Loucy (cell line): ENCODE measurements around the gene DLGAP1.

Source experiments
- H2AFZ ChIP-seq: fragments of 200-600 bp; sonication (generic); 2 replicates; pipeline ENCODE4 v1.6.0; 2016; ENCODE audit warnings: antibody characterized with exemption, mild to moderate bottlenecking, low read length, moderate library complexity
- H3F3A ChIP-seq: fragments of 200-600 bp; 2 replicates; pipeline ENCODE4 v1.6.0; 2016; ENCODE audit warnings: antibody characterized with exemption, low read depth, mild to moderate bottlenecking
- H3K27me3 ChIP-seq: fragments of 200-600 bp; sonication (generic); 2 replicates; pipeline ENCODE4 v1.6.1; 2014; ENCODE audit warnings: low read length, mild to moderate bottlenecking; ENCODE audit not compliant: insufficient read depth, poor library complexity, severe bottlenecking
- H3K36me3 ChIP-seq: fragments of 200-600 bp; sonication (generic); 2 replicates; pipeline ENCODE4 v1.6.1; 2016; ENCODE audit warnings: low read length; ENCODE audit not compliant: insufficient read depth
- H3K4me1 ChIP-seq: fragments of 200-600 bp; sonication (generic); 2 replicates; pipeline ENCODE4 v1.5.1; 2014; ENCODE audit warnings: low read length, mild to moderate bottlenecking; ENCODE audit not compliant: insufficient read depth, poor library complexity, severe bottlenecking
- H3K4me2 ChIP-seq: fragments of 200-600 bp; sonication (generic); 2 replicates; pipeline ENCODE4 v1.6.0; 2014; ENCODE audit warnings: antibody characterized with exemption, low read length, low read depth, mild to moderate bottlenecking; ENCODE audit not compliant: poor library complexity, severe bottlenecking
- H3K4me3 ChIP-seq: fragments of 200-600 bp; sonication (generic); 2 replicates; pipeline ENCODE4 v1.5.1; 2014; ENCODE audit warnings: low read length, mild to moderate bottlenecking, mixed read lengths; ENCODE audit not compliant: poor library complexity, severe bottlenecking
- H3K79me2 ChIP-seq: fragments of 200-600 bp; sonication (generic); 2 replicates; pipeline ENCODE4 v1.6.1; 2014; ENCODE audit warnings: low read length; ENCODE audit not compliant: insufficient read depth
- H3K9ac ChIP-seq: fragments of 200-600 bp; sonication (generic); 2 replicates; pipeline ENCODE4 v1.6.0; 2014; ENCODE audit warnings: mild to moderate bottlenecking, low read depth, low read length, moderate library complexity; ENCODE audit not compliant: poor library complexity, severe bottlenecking
- H3K9me2 ChIP-seq: fragments of 200-600 bp; sonication (generic); replicated peaks from 2 replicates; pipeline ENCODE4 v1.6.1; 2016; ENCODE audit warnings: low read depth, low read length, mixed read lengths
- H3K9me3 ChIP-seq: fragments of 200-600 bp; sonication (generic); 2 replicates; pipeline ENCODE4 v1.6.1; 2014; ENCODE audit warnings: mild to moderate bottlenecking, antibody characterized with exemption, low read length, low read depth; ENCODE audit not compliant: insufficient read depth
- H4K20me1 ChIP-seq: fragments of 200-600 bp; sonication (generic); 2 replicates; pipeline ENCODE4 v1.6.0; 2014; ENCODE audit warnings: antibody characterized with exemption, low read length, mild to moderate bottlenecking; ENCODE audit not compliant: insufficient read depth, poor library complexity, severe bottlenecking
- EZH2phosphoT487 ChIP-seq: fragments of 200-600 bp; IDR thresholded peaks from 2 replicates; pipeline ENCODE4 v1.6.1; 2018; ENCODE audit warnings: antibody characterized with exemption, mild to moderate bottlenecking, moderate library complexity, borderline replicate concordance
- TF ChIP-seq, protein P1 (sequence below): fragments of 200-600 bp; sonication (generic); conservative IDR thresholded peaks from 2 replicates; pipeline ENCODE4 v1.5.1; 2014; ENCODE audit warnings: mild to moderate bottlenecking, antibody characterized with exemption, low read length

Gene DLGAP1

DNA sequence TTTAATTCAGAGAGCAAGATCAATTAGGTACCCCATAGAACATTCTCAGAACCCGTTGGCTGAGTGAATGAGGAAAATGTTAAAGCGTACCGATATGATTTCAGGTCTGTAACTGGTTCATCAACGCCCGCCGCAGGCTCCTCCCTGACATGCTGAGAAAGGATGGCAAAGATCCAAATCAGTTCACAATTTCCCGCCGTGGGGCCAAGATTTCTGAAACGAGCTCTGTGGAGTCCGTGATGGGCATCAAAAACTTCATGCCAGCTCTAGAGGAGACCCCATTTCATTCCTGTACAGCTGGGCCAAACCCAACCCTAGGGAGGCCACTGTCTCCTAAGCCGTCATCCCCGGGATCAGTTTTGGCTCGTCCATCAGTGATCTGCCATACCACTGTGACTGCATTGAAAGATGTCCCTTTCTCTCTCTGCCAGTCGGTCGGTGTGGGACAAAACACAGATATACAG is 997.8 kb downstream of the DLGAP1 start:
- TF ChIP-seq, protein P1, sequence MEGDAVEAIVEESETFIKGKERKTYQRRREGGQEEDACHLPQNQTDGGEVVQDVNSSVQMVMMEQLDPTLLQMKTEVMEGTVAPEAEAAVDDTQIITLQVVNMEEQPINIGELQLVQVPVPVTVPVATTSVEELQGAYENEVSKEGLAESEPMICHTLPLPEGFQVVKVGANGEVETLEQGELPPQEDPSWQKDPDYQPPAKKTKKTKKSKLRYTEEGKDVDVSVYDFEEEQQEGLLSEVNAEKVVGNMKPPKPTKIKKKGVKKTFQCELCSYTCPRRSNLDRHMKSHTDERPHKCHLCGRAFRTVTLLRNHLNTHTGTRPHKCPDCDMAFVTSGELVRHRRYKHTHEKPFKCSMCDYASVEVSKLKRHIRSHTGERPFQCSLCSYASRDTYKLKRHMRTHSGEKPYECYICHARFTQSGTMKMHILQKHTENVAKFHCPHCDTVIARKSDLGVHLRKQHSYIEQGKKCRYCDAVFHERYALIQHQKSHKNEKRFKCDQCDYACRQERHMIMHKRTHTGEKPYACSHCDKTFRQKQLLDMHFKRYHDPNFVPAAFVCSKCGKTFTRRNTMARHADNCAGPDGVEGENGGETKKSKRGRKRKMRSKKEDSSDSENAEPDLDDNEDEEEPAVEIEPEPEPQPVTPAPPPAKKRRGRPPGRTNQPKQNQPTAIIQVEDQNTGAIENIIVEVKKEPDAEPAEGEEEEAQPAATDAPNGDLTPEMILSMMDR, result no peak
- no peak for TF ChIP-seq EZH2phosphoT487
- H3K79me2 ChIP-seq, result peaks cover 75% of the 10 kb centered on the region
- H3K36me3 ChIP-seq, result peaks cover 43% of the 10 kb centered on the region
- no peak overlapping the region for H3K4me2 ChIP-seq
- peaks cover 51% of the 10 kb centered on the region for H3K4me1 ChIP-seq
- peaks cover 44% of the 10 kb centered on the region for H4K20me1 ChIP-seq
- 0 out of 2 replicates have a peak, but pooled peaks cover 8% of the 10 kb centered on the region for H3K9me3 ChIP-seq
- no peak overlapping the region for H3K9ac ChIP-seq
- H2AFZ ChIP-seq, result no peak overlapping the region
- H3F3A ChIP-seq, result no peaks in the 10 kb centered on the region
- no peaks in the 10 kb centered on the region for H3K9me2 ChIP-seq
- no peak overlapping the region for H3K4me3 ChIP-seq
- no peaks in the 10 kb centered on the region for H3K27me3 ChIP-seq

DNA sequence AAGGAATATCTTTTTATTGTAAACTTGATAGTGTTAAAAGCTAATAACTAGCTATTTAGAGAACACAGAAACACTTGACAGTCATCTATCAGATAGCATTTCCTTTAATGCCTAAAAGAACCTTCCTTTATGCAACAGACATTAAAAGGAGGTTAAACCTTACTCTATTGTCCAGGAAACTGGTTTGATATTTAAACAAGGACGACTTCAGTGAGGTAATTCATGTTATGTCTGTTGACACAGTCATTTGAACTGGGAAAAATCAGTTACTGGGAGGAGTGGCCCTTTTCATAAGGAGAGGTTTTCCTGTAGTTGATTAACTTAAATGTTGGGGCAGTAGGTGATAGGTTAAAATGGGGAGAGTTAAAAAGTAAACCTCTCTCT is 998.4 kb downstream of the DLGAP1 start:
- peaks cover 51% of the 10 kb centered on the region for H3K4me1 ChIP-seq

DNA sequence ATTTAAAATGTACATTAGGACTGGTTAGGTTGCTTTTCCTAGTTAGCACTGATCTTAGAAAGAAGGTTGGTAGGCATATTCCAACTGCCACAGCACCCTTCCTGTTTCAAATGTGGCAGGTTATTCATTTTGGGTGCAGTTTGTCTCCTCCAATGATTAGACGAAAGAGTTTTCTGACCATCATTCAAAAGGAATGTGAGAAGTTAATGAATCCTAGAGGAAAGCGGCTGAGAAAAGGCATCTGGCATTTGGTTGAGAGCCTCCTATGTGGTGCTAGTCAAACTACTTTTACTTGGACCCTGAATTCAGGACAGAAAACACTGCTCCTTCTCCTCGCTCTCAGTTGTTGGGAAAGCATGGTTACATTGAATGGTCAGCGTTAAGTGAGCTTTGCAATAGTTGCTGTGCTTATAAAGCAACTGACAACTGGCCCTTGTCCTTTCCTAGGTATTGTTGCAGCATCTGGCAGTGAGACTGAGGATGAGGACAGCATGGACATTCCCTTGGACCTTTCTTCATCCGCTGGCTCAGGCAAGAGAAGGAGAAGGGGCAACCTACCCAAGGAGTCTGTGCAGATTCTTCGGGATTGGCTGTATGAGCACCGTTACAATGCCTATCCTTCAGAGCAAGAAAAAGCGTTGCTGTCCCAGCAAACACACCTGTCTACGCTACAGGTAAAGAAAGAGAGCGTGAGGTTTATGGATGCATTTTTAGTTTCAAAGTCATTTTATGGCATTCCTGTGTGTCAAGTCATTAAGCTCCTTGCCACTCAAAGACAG is 999.0 kb downstream of the DLGAP1 start:
- Histone ChIP-seq H3K9me2 (no peaks in the 10 kb centered on the region), H3K27me3 (no peaks in the 10 kb centered on the region), H3K9me3 (no peaks in the 10 kb centered on the region), H3F3A (no peaks in the 10 kb centered on the region), H2AFZ (no peak overlapping the region), H3K9ac (peak overlapping the region; percentile 95), H3K79me2 (peaks cover 87% of the 10 kb centered on the region), H3K36me3 (peaks cover 38% of the 10 kb centered on the region), H4K20me1 (peaks cover 44% of the 10 kb centered on the region), H3K4me2 (peak overlapping the region; percentile 95), H3K4me3 (peak overlapping the region; percentile 92), H3K4me1 (peaks cover 51% of the 10 kb centered on the region)
- no peak for TF ChIP-seq EZH2phosphoT487
- TF ChIP-seq, protein P1, result no peak

More for the DNA sequence above, 998.4 kb downstream of the DLGAP1 start:
- Histone ChIP-seq H3K9me2 (no peaks in the 10 kb centered on the region), H2AFZ (no peak overlapping the region), H3K27me3 (no peaks in the 10 kb centered on the region), H3K9ac (no peak overlapping the region), H3K4me3 (no peak overlapping the region), H4K20me1 (peaks cover 44% of the 10 kb centered on the region), H3K4me2 (peak overlapping the region; percentile 95), H3K79me2 (peaks cover 81% of the 10 kb centered on the region), H3K9me3 (0 out of 2 replicates have a peak, but pooled peaks cover 4% of the 10 kb centered on the region), H3K36me3 (peaks cover 38% of the 10 kb centered on the region), H3F3A (no peaks in the 10 kb centered on the region)
- TF ChIP-seq, protein P1, result no peak
- TF ChIP-seq EZH2phosphoT487, result no peak
